HepG2 (cell line): ENCODE results near the gene IQCC. TPM values are rescaled to one million over a fixed set of nuclear protein-coding genes. Genes with fewer than 3 reads are reported as not detected.

ENCODE experiments used
- ATAC-seq: fragments of 200-7000 bp; cut with Tn5 transposase; 3 replicates; pipeline ENCODE4 v1.9.1; 2020; ENCODE audit warnings: mild to moderate bottlenecking, moderate library complexity
- BruUV-seq: library from RNA; stranded (reverse); fragments of 400-500 nt; replicated peaks from 2 replicates; lab custom pipeline; 2021; lab: Mats Ljungman, UMichigan
- CTCF ChIA-PET: fragments of 300-600 bp; formaldehyde crosslinking; extraction: SDS; loops from one replicate; lab custom pipeline; 2021; ENCODE audit warnings: low total read pairs, inconsistent platforms, low intra/inter-chr PET ratio; lab: Yijun Ruan, JAX
- POLR2A ChIA-PET: fragments of 350-600 bp; sonication (Branson Sonifier 250); formaldehyde crosslinking; loops from one replicate; lab custom pipeline; 2020; ENCODE audit warnings: antibody characterized with exemption, inconsistent platforms; lab: Yijun Ruan, JAX
- DNase-seq: peaks from one replicate; pipeline ENCODE4 v3.0.0-alpha.2; 2015; ENCODE audit warnings: low spot score
- FAIRE-seq: peaks from 3 replicates; lab custom pipeline; 2011; peaks lifted over from hg19 to GRCh38; lab: Jason Lieb, UNC
- H2AFZ ChIP-seq: one replicate; pipeline ENCODE4 v1.6.1; 2011; ENCODE audit warnings: low read length, inconsistent platforms
- H3K27ac ChIP-seq: fragments of 300-600 bp; 3 replicates; pipeline ENCODE4 v1.8.0; 2011; ENCODE audit warnings: mixed run types, mild to moderate bottlenecking, mixed read lengths, low read length, inconsistent platforms; ENCODE audit not compliant: insufficient read depth; ENCODE audit errors: extremely low read length
- H3K27me3 ChIP-seq, 2 experiments: fragments of 200-600 bp in 1 of 2; 2 replicates in 1 of 2; 3 replicates in 1 of 2; pipeline versions ENCODE4 v1.6.0 to v1.8.0; 2011; ENCODE audit warnings: low read length in 2 of 2, mild to moderate bottlenecking in 2 of 2, moderate library complexity in 2 of 2, inconsistent platforms in 1 of 2; ENCODE audit not compliant: insufficient read depth in 2 of 2, control insufficient read depth in 1 of 2
- H3K36me3 ChIP-seq, 2 experiments: fragments of 200-600 bp in 1 of 2; replicated peaks in 1 of 2; 2 replicates in 1 of 2; 3 replicates in 1 of 2; pipeline versions ENCODE4 v1.5.1 to v1.8.0; 2011; ENCODE audit warnings: low read length in 2 of 2, inconsistent platforms in 1 of 2; ENCODE audit not compliant: insufficient read depth in 2 of 2, control insufficient read depth in 1 of 2
- H3K4me1 ChIP-seq: 2 replicates; pipeline ENCODE4 v1.5.1; 2012; ENCODE audit warnings: low read length, inconsistent platforms; ENCODE audit not compliant: insufficient read depth
- H3K4me2 ChIP-seq: 2 replicates; pipeline ENCODE4 v1.6.0; 2011; ENCODE audit warnings: low read depth, low read length, inconsistent platforms
- H3K4me3 ChIP-seq, 3 experiments: fragments of 200-600 bp in 1 of 3; sonication (generic), shearing (Covaris generic) in 1 of 3; replicated peaks in 1 of 3; 2 replicates each; pipeline ENCODE4 v1.5.1; 2011 to 2016; ENCODE audit warnings: low read length in 3 of 3, inconsistent platforms in 2 of 3, low read depth in 2 of 3, mild to moderate bottlenecking in 2 of 3, control low read depth in 1 of 3, mixed read lengths in 1 of 3; ENCODE audit not compliant: insufficient read depth in 1 of 3
- H3K79me2 ChIP-seq: one replicate; pipeline ENCODE4 v1.6.1; 2011; ENCODE audit warnings: low read length, inconsistent platforms; ENCODE audit not compliant: insufficient read depth
- H3K9ac ChIP-seq: 2 replicates; pipeline ENCODE4 v1.6.0; 2011; ENCODE audit warnings: mild to moderate bottlenecking, low read depth, low read length, inconsistent platforms; ENCODE audit not compliant: insufficient read depth
- H3K9me3 ChIP-seq: 2 replicates; pipeline ENCODE4 v1.5.1; 2012; ENCODE audit warnings: mild to moderate bottlenecking, low read length
- H4K20me1 ChIP-seq: 2 replicates; pipeline ENCODE4 v1.6.0; 2011; ENCODE audit warnings: inconsistent platforms, mild to moderate bottlenecking, low read length, moderate library complexity; ENCODE audit not compliant: insufficient read depth
- HCFC1 ChIP-seq: fragments of 150-350 bp; IDR thresholded peaks from 2 replicates; pipeline ENCODE4 v1.6.1; 2014; ENCODE audit warnings: low read depth, low read length
- KDM6A ChIP-seq: IDR thresholded peaks from 2 replicates; pipeline ENCODE4 v1.6.1; 2016; ENCODE audit warnings: low read depth
- NFYC ChIP-seq: IDR thresholded peaks from 2 replicates; pipeline ENCODE4 v1.6.1; 2016; ENCODE audit warnings: missing genetic modification reagents, missing compliant biosample characterization
- NKX3-1 ChIP-seq: sonication (generic); formaldehyde crosslinking; IDR thresholded peaks from 2 replicates; pipeline ENCODE4 v1.5.0; 2020; ENCODE audit warnings: missing genetic modification reagents
- ZKSCAN5 ChIP-seq: sonication (generic); formaldehyde crosslinking; IDR thresholded peaks from 2 replicates; pipeline ENCODE4 v1.5.1; 2020; ENCODE audit warnings: mild to moderate bottlenecking, missing genetic modification reagents
- ZKSCAN8 ChIP-seq: IDR thresholded peaks from 2 replicates; pipeline ENCODE4 v1.6.1; 2016; ENCODE audit warnings: borderline replicate concordance, missing genetic modification reagents, missing compliant biosample characterization
- ZNF121 ChIP-seq: sonication (generic); formaldehyde crosslinking; IDR thresholded peaks from 2 replicates; pipeline ENCODE4 v1.5.0; 2020; ENCODE audit warnings: mild to moderate bottlenecking, missing genetic modification reagents
- ZNF335 ChIP-seq: sonication (generic); formaldehyde crosslinking; IDR thresholded peaks from 2 replicates; pipeline ENCODE4 v1.4.0; 2020; ENCODE audit warnings: missing genetic modification reagents
- ZNF33A ChIP-seq: sonication (generic); formaldehyde crosslinking; IDR thresholded peaks from 2 replicates; pipeline ENCODE4 v1.5.1; 2020; ENCODE audit warnings: missing genetic modification reagents, mild to moderate bottlenecking, moderate library complexity, borderline replicate concordance
- WGBS: methylation state at CpG from one replicate; pipeline ENCODE4 v1.1.6; 2017; ENCODE audit warnings: low lambda C conversion rate; 5-methylcytosine and 5-hydroxymethylcytosine counted together
- in situ Hi-C: cut with HindIII; loops from 2 replicates; pipeline ENCODE4 v1.10.0; 2017; ENCODE audit warnings: low pct_unique_long_range_greater_than_20kb; ENCODE audit not compliant: extremely low pct_ligation_motif_present
- intact Hi-C: fragments of 100-400 bp; cut with micrococcal nuclease; formaldehyde crosslinking; loops from one replicate; pipeline ENCODE4 v1.10.0; 2022; ENCODE audit not compliant: unreplicated experiment
- polyA plus RNA-seq, 8 experiments: library from polyadenylated mRNA; depleted of rRNA in 3 of 8; stranded (reverse) in 7 of 8; unstranded in 1 of 8; fragments of >200 nt; fragmentation: Illumina TruSeq in 4 of 8; extraction: Trizol in 4 of 8; gene quantifications; 2 replicates each; pipeline versions ENCODE4 v1.2.1 to v1.2.3, GENCODE V29; 2011 to 2016; ENCODE audit warnings: low read depth in 4 of 8, missing spikeins in 1 of 8, mixed read lengths in 1 of 8; ENCODE audit not compliant: insufficient read depth in 1 of 8
- total RNA-seq, 5 experiments: library from RNA; depleted of rRNA; stranded (reverse); fragments of >200 nt; fragmentation: Illumina TruSeq; extraction: Trizol; gene quantifications; 2 replicates each; pipeline ENCODE4 v1.2.3, GENCODE V29; 2016; ENCODE audit warnings: low read depth in 1 of 5
- TF ChIP-seq, protein P1 (sequence below), 2 experiments: fragments of 450-650 bp in 1 of 2; sonication (generic) in 1 of 2; formaldehyde crosslinking; IDR thresholded peaks; 2 replicates each; pipeline versions ENCODE4 v1.5.0 to v1.8.0; 2020 to 2022; ENCODE audit warnings: mild to moderate bottlenecking in 1 of 2, missing genetic modification reagents in 1 of 2
- TF ChIP-seq, protein P2 (sequence below): sonication (generic); formaldehyde crosslinking; IDR thresholded peaks from 2 replicates; pipeline ENCODE4 v1.4.0; 2020; ENCODE audit warnings: low read depth, mild to moderate bottlenecking, missing genetic modification reagents
- TF ChIP-seq, protein P3 (sequence below): sonication (generic); formaldehyde crosslinking; IDR thresholded peaks from 2 replicates; pipeline ENCODE4 v1.5.0; 2020; ENCODE audit warnings: missing genetic modification reagents
- TF ChIP-seq, protein P4 (sequence below): sonication (generic); formaldehyde crosslinking; IDR thresholded peaks from 2 replicates; pipeline ENCODE4 v1.5.1; 2020; ENCODE audit warnings: missing genetic modification reagents, mild to moderate bottlenecking, borderline replicate concordance

The IQCC gene
- total and polyA plus RNA-seq, 2 of the 13 experiments (the other 11 are each of a cell fraction or from before 2014, with no cell fraction given) = 1.7 to 3.0 TPM

DNA sequence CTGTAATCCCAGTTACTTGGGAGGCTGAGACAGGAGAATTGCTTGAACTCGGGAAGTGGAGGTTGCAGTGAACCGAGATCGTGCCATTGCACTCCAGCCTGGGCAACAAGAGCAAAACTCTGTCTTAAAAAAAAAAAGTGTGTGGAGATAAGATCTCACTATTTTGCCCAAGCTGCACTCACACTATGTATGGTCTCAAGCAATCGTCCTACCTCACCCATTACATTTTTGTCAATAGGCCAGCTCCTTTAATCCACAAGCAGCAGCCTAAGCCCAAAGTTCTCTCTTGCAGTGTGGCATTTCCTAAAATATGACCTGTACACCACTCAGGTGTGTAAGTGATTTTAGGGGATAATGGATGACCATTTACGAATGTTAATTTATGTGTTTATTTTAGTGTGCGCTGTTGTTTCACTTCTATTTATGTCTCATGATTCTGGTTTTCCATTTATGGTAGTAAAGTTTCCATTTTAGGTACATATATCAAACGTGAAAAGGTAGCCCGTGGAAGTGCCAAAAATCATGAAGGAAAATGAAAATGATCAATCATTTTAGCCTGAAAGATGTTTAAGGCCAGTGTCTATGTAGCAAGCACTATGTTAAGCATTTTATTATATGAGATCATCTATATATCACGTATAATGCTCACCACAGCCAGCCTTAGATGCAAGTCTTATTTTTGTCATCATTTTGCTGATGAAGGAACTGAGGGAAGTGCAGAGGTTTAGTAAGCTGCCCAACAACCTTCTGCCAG is 51.2 kb downstream of the IQCC start:
- ATAC-seq (no peak), DNase-seq (no peak), FAIRE-seq (no peak)
- no peaks in the 10 kb centered on the region for H4K20me1 ChIP-seq
- in situ Hi-C loops = no loop called here
- no peak overlapping the region for H2AFZ ChIP-seq
- H3K36me3 ChIP-seq = no peaks in the 10 kb centered on the region
- H3K27me3 ChIP-seq = no peaks in the 10 kb centered on the region
- no peak overlapping the region for H3K27ac ChIP-seq
- intact Hi-C loops = no loop called here
- no peaks in the 10 kb centered on the region for H3K9me3 ChIP-seq
- POLR2A ChIA-PET = interaction anchor here (0.7 to 2.2 kb wide), 5 partner anchors 16 to 103 kb away, joined by 3 to 17 read pairs (median 4); partner anchors contain the start of gene HDAC1
- H3K79me2 ChIP-seq = no peaks in the 10 kb centered on the region
- H3K4me1 ChIP-seq = peaks cover 66% of the 10 kb centered on the region
- no peak overlapping the region for H3K4me2 ChIP-seq
- BruUV-seq = no TSS peak
- no peak overlapping the region for H3K9ac ChIP-seq
- TF ChIP-seq ZNF335 (CRISPR knock-in tag) (no peak), ZKSCAN5 (CRISPR knock-in tag) (no peak)
- CTCF ChIA-PET = no interaction called here
- H3K4me3 ChIP-seq = no peak overlapping the region
- WGBS = 77% methylated on average over 9 of the region's 9 CpGs

DNA sequence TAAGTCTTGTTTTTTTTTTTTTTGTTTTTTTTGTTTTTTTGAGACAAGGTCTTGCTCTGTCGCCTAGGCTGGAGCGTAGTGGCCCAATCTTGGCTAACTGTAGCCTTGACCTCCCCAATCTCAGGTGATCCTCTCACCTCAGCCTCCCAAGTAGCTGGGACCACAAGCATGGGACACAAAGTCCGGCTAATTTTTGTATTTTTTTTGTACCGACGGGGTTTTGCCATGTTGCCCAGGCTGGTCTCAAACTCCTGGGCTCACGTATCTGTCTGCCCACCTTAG is 51.7 kb downstream of the IQCC start:
- Histone ChIP-seq H3K27me3 (no peaks in the 10 kb centered on the region), H3K79me2 (no peaks in the 10 kb centered on the region), H3K4me3 (no peak overlapping the region), H3K4me2 (no peak overlapping the region), H3K9me3 (no peaks in the 10 kb centered on the region), H3K36me3 (no peaks in the 10 kb centered on the region), H4K20me1 (no peaks in the 10 kb centered on the region), H3K9ac (no peak overlapping the region), H3K4me1 (peaks cover 61% of the 10 kb centered on the region), H2AFZ (no peak overlapping the region), H3K27ac (no peak overlapping the region)
- POLR2A ChIA-PET = interaction anchor here (0.7 kb wide), 1 partner anchor 17 kb away, joined by 3 read pairs; no protein-coding TSS in a partner anchor
- no peak for FAIRE-seq
- ATAC-seq = no peak
- intact Hi-C loops (no loop called here), in situ Hi-C loops (no loop called here)
- BruUV-seq = no TSS peak
- 77% methylated on average over 6 of the region's 6 CpGs for WGBS
- no peak for DNase-seq
- CTCF ChIA-PET = no interaction called here
- TF ChIP-seq, protein P1, sequence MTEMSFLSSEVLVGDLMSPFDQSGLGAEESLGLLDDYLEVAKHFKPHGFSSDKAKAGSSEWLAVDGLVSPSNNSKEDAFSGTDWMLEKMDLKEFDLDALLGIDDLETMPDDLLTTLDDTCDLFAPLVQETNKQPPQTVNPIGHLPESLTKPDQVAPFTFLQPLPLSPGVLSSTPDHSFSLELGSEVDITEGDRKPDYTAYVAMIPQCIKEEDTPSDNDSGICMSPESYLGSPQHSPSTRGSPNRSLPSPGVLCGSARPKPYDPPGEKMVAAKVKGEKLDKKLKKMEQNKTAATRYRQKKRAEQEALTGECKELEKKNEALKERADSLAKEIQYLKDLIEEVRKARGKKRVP (CRISPR knock-in tag; IDR thresholded peaks at IDR 0.05) = no peak
- no peak for TF ChIP-seq NFYC
- TF ChIP-seq ZKSCAN8 (CRISPR knock-in tag) = no peak
- TF ChIP-seq ZNF121 = no peak
- no peak for TF ChIP-seq ZNF33A (CRISPR knock-in tag)
- TF ChIP-seq, protein P2, sequence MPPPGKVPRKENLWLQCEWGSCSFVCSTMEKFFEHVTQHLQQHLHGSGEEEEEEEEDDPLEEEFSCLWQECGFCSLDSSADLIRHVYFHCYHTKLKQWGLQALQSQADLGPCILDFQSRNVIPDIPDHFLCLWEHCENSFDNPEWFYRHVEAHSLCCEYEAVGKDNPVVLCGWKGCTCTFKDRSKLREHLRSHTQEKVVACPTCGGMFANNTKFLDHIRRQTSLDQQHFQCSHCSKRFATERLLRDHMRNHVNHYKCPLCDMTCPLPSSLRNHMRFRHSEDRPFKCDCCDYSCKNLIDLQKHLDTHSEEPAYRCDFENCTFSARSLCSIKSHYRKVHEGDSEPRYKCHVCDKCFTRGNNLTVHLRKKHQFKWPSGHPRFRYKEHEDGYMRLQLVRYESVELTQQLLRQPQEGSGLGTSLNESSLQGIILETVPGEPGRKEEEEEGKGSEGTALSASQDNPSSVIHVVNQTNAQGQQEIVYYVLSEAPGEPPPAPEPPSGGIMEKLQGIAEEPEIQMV (CRISPR knock-in tag) = no peak
- no peak for TF ChIP-seq NKX3-1
- TF ChIP-seq KDM6A (CRISPR knock-in tag) = no peak
- TF ChIP-seq HCFC1 = no peak
- TF ChIP-seq, protein P3, sequence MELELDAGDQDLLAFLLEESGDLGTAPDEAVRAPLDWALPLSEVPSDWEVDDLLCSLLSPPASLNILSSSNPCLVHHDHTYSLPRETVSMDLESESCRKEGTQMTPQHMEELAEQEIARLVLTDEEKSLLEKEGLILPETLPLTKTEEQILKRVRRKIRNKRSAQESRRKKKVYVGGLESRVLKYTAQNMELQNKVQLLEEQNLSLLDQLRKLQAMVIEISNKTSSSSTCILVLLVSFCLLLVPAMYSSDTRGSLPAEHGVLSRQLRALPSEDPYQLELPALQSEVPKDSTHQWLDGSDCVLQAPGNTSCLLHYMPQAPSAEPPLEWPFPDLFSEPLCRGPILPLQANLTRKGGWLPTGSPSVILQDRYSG (CRISPR knock-in tag) = no peak
- TF ChIP-seq, protein P4, sequence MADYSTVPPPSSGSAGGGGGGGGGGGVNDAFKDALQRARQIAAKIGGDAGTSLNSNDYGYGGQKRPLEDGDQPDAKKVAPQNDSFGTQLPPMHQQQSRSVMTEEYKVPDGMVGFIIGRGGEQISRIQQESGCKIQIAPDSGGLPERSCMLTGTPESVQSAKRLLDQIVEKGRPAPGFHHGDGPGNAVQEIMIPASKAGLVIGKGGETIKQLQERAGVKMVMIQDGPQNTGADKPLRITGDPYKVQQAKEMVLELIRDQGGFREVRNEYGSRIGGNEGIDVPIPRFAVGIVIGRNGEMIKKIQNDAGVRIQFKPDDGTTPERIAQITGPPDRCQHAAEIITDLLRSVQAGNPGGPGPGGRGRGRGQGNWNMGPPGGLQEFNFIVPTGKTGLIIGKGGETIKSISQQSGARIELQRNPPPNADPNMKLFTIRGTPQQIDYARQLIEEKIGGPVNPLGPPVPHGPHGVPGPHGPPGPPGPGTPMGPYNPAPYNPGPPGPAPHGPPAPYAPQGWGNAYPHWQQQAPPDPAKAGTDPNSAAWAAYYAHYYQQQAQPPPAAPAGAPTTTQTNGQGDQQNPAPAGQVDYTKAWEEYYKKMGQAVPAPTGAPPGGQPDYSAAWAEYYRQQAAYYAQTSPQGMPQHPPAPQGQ (CRISPR knock-in tag) = no peak
